ENCODE data around the gene HTR3E.

Gene HTR3E

GRCh38 chr3:184129012-184129411 lies 32.1 kb downstream of the HTR3E start:
- peak; percentile 43 for TF ChIP-seq CTCF (conservative IDR thresholded peaks at IDR 0.05; ENCODE audit: control insufficient read depth, insufficient read depth, low read depth, low read length)
- peak; percentile 58 for DNase-seq (ENCODE audit: low read depth)

GRCh38 chr3:184132945-184133344 lies 36.1 kb downstream of the HTR3E start:
- no peak for DNase-seq (ENCODE audit: low read depth)
- TF ChIP-seq CTCF (conservative IDR thresholded peaks at IDR 0.05; ENCODE audit: control insufficient read depth, insufficient read depth, low read depth, low read length): no peak
- H3K4me3 ChIP-seq (ENCODE audit: control insufficient read depth, low read depth, low read length): no peak overlapping the region

More at GRCh38 chr3:184129012-184129411, 32.1 kb downstream of the HTR3E start:
- no peak overlapping the region for H3K4me3 ChIP-seq (ENCODE audit: control insufficient read depth, low read depth, low read length)

GRCh38 chr3:184133840-184134745 lies 37.2 kb downstream of the HTR3E start:
- peak overlapping the region; percentile 92 for H3K4me3 ChIP-seq (ENCODE audit: control insufficient read depth, low read depth, low read length)
- no peak for TF ChIP-seq CTCF (conservative IDR thresholded peaks at IDR 0.05; ENCODE audit: control insufficient read depth, insufficient read depth, low read depth, low read length)
- DNase-seq (ENCODE audit: low read depth): peak; percentile 77

- peak overlapping the region; percentile 92 for H3K4me3 ChIP-seq (ENCODE audit: control insufficient read depth, low read depth, low read length)
- TF ChIP-seq CTCF (conservative IDR thresholded peaks at IDR 0.05; ENCODE audit: control insufficient read depth, insufficient read depth, low read depth, low read length): no peak
- no peak for DNase-seq (ENCODE audit: low read depth)
These were observed 37.9 kb downstream of the HTR3E start for GRCh38 chr3:184134746-184135148.

- peak; percentile 90 for DNase-seq (ENCODE audit: low read depth)
- H3K4me3 ChIP-seq (ENCODE audit: control insufficient read depth, low read depth, low read length): peak within 1 kb of the TSS; percentile 92
- no peak for TF ChIP-seq CTCF (conservative IDR thresholded peaks at IDR 0.05; ENCODE audit: control insufficient read depth, insufficient read depth, low read depth, low read length)
These were observed 38.5 kb downstream of the HTR3E start, which contains the start of gene EIF2B5 for GRCh38 chr3:184135149-184135910. Gene EIF2B5 (plus strand): TSS chr3:184135358. CDS start chr3:184135386, 28 bp downstream.

GRCh38 chr3:184135911-184136260 lies 39.0 kb downstream of the HTR3E start:
- no peak for DNase-seq (ENCODE audit: low read depth)

More at GRCh38 chr3:184135911-184136260, 39.0 kb downstream of the HTR3E start:
- TF ChIP-seq CTCF (conservative IDR thresholded peaks at IDR 0.05; ENCODE audit: control insufficient read depth, insufficient read depth, low read depth, low read length): no peak
- H3K4me3 ChIP-seq (ENCODE audit: control insufficient read depth, low read depth, low read length): peak overlapping the region; percentile 92
